ENCODE measurements around the gene HHAT.

HHAT gene

GRCh38 chr1:210687582-210688279, 359.0 kb downstream of the HHAT start:
- no peak for DNase-seq (ENCODE audit: low spot score)

GRCh38 chr1:210688512-210689234, 360.0 kb downstream of the HHAT start:
- DNase-seq (ENCODE audit: low spot score) = no peak

- no peak for DNase-seq (ENCODE audit: low spot score)
These were observed 361.1 kb downstream of the HHAT start for GRCh38 chr1:210689826-210690225.

- DNase-seq (ENCODE audit: low spot score) = no peak
These were observed 361.5 kb downstream of the HHAT start for GRCh38 chr1:210690236-210690635.

GRCh38 chr1:210691039-210691610, 362.4 kb downstream of the HHAT start:
- no peak for DNase-seq (ENCODE audit: low spot score)

GRCh38 chr1:210692796-210693195, 364.1 kb downstream of the HHAT start:
- no peak for DNase-seq (ENCODE audit: low spot score)

- DNase-seq (ENCODE audit: low spot score) = no peak
These were observed 366.3 kb downstream of the HHAT start for GRCh38 chr1:210695026-210695425.

GRCh38 chr1:210696709-210697108, 368.0 kb downstream of the HHAT start:
- no peak for DNase-seq (ENCODE audit: low spot score)

- DNase-seq (ENCODE audit: low spot score) = no peak
These were observed 368.5 kb downstream of the HHAT start for GRCh38 chr1:210697185-210697584.

- DNase-seq (ENCODE audit: low spot score) = no peak
These were observed 370.0 kb downstream of the HHAT start for GRCh38 chr1:210698661-210699060.

GRCh38 chr1:210700083-210700482, 371.4 kb downstream of the HHAT start:
- DNase-seq (ENCODE audit: low spot score) = no peak

- no peak for DNase-seq (ENCODE audit: low spot score)
These were observed 371.8 kb downstream of the HHAT start for GRCh38 chr1:210700511-210700910.

GRCh38 chr1:210702506-210702905, 373.8 kb downstream of the HHAT start:
- no peak for DNase-seq (ENCODE audit: low spot score)

GRCh38 chr1:210703593-210703992, 374.9 kb downstream of the HHAT start:
- no peak for DNase-seq (ENCODE audit: low spot score)

- no peak for DNase-seq (ENCODE audit: low spot score)
These were observed 376.4 kb downstream of the HHAT start for GRCh38 chr1:210705086-210705485.

GRCh38 chr1:210706246-210706645, 377.5 kb downstream of the HHAT start:
- no peak for DNase-seq (ENCODE audit: low spot score)

- DNase-seq (ENCODE audit: low spot score) = no peak
These were observed 378.9 kb downstream of the HHAT start for GRCh38 chr1:210707300-210708240.

- no peak for DNase-seq (ENCODE audit: low spot score)
These were observed 381.0 kb downstream of the HHAT start for GRCh38 chr1:210709701-210710100.

- no peak for DNase-seq (ENCODE audit: low spot score)
These were observed 383.3 kb downstream of the HHAT start for GRCh38 chr1:210711825-210712612.

GRCh38 chr1:210715072-210715471, 386.4 kb downstream of the HHAT start:
- no peak for DNase-seq (ENCODE audit: low spot score)

GRCh38 chr1:210722410-210723081, 393.8 kb downstream of the HHAT start:
- DNase-seq (ENCODE audit: low spot score) = no peak

Data from HuH-7.5 (cell line).